ENCODE data around the gene DVL1.

Gene DVL1

GRCh38 chr1:1306661-1307260 is 42.5 kb downstream of the DVL1 start:
- Histone ChIP-seq H3K9ac (ENCODE audit: insufficient read length, low read depth) (peak overlapping the region; percentile 92), H3K4me1 (ENCODE audit: insufficient read depth, insufficient read length) (peaks cover 26% of the 10 kb centered on the region), H3K36me3 (ENCODE audit: insufficient read depth, insufficient read length, low read length) (peaks cover 30% of the 10 kb centered on the region), H3K9me3 (ENCODE audit: insufficient read depth, low read length) (no peaks in the 10 kb centered on the region), H3K27me3 (ENCODE audit: insufficient read depth, insufficient read length) (no peaks in the 10 kb centered on the region), H3K4me3 (ENCODE audit: insufficient read length, low read depth) (peak overlapping the region; percentile 72)
- no peak for DNase-seq (ENCODE audit: low read depth, low spot score)
- TF ChIP-seq YY1 (IDR thresholded peaks at IDR 0.05; ENCODE audit: insufficient read depth, insufficient read length) = no peak

GRCh38 chr1:1306070-1306660 is 43.1 kb downstream of the DVL1 start:
- H3K36me3 ChIP-seq (ENCODE audit: insufficient read depth, insufficient read length, low read length) = peaks cover 24% of the 10 kb centered on the region
- no peak for DNase-seq (ENCODE audit: low read depth, low spot score)
- H3K9ac ChIP-seq (ENCODE audit: insufficient read length, low read depth) = peak overlapping the region; percentile 92
- H3K4me1 ChIP-seq (ENCODE audit: insufficient read depth, insufficient read length) = peaks cover 26% of the 10 kb centered on the region
- no peaks in the 10 kb centered on the region for H3K27me3 ChIP-seq (ENCODE audit: insufficient read depth, insufficient read length)
- peak overlapping the region; percentile 72 for H3K4me3 ChIP-seq (ENCODE audit: insufficient read length, low read depth)
- no peak for TF ChIP-seq YY1 (IDR thresholded peaks at IDR 0.05; ENCODE audit: insufficient read depth, insufficient read length)
- no peaks in the 10 kb centered on the region for H3K9me3 ChIP-seq (ENCODE audit: insufficient read depth, low read length)

- Histone ChIP-seq H3K27me3 (ENCODE audit: insufficient read depth, insufficient read length) (no peaks in the 10 kb centered on the region), H3K4me1 (ENCODE audit: insufficient read depth, insufficient read length) (peaks cover 25% of the 10 kb centered on the region), H3K9me3 (ENCODE audit: insufficient read depth, low read length) (no peaks in the 10 kb centered on the region), H3K4me3 (ENCODE audit: insufficient read length, low read depth) (peak overlapping the region; percentile 27), H3K36me3 (ENCODE audit: insufficient read depth, insufficient read length, low read length) (peaks cover 19% of the 10 kb centered on the region), H3K9ac (ENCODE audit: insufficient read length, low read depth) (peak overlapping the region; percentile 92)
- no peak for TF ChIP-seq YY1 (IDR thresholded peaks at IDR 0.05; ENCODE audit: insufficient read depth, insufficient read length)
- TF ChIP-seq SUZ12 (IDR thresholded peaks at IDR 0.05; ENCODE audit: extremely low read depth, insufficient read depth, insufficient read length) = no peak
- no peak for TF ChIP-seq ZNF274 (IDR thresholded peaks at IDR 0.05; ENCODE audit: low read depth, low read length)
- DNase-seq (ENCODE audit: low read depth, low spot score) = no peak
Measured at GRCh38 chr1:1305300-1306069, 43.7 kb downstream of the DVL1 start.

GRCh38 chr1:1304331-1305299 is 44.6 kb downstream of the DVL1 start:
- Histone ChIP-seq H3K4me1 (ENCODE audit: insufficient read depth, insufficient read length) (peaks cover 21% of the 10 kb centered on the region), H3K36me3 (ENCODE audit: insufficient read depth, insufficient read length, low read length) (peaks cover 11% of the 10 kb centered on the region), H3K9me3 (ENCODE audit: insufficient read depth, low read length) (no peaks in the 10 kb centered on the region), H3K27me3 (ENCODE audit: insufficient read depth, insufficient read length) (no peaks in the 10 kb centered on the region), H3K9ac (ENCODE audit: insufficient read length, low read depth) (peak overlapping the region; percentile 92), H3K4me3 (ENCODE audit: insufficient read length, low read depth) (peak overlapping the region; percentile 27)
- DNase-seq (ENCODE audit: low read depth, low spot score) = no peak
- TF ChIP-seq YY1 (IDR thresholded peaks at IDR 0.05; ENCODE audit: insufficient read depth, insufficient read length) = no peak
- no peak for TF ChIP-seq SUZ12 (IDR thresholded peaks at IDR 0.05; ENCODE audit: extremely low read depth, insufficient read depth, insufficient read length)
- TF ChIP-seq ZNF274 (IDR thresholded peaks at IDR 0.05; ENCODE audit: low read depth, low read length) = no peak

- DNase-seq (ENCODE audit: low read depth, low spot score) = no peak
- H3K9ac ChIP-seq (ENCODE audit: insufficient read length, low read depth) = peak overlapping the region; percentile 75
- H3K4me1 ChIP-seq (ENCODE audit: insufficient read depth, insufficient read length) = peaks cover 25% of the 10 kb centered on the region
- peaks cover 9% of the 10 kb centered on the region for H3K36me3 ChIP-seq (ENCODE audit: insufficient read depth, insufficient read length, low read length)
- no peaks in the 10 kb centered on the region for H3K27me3 ChIP-seq (ENCODE audit: insufficient read depth, insufficient read length)
- no peaks in the 10 kb centered on the region for H3K9me3 ChIP-seq (ENCODE audit: insufficient read depth, low read length)
- TF ChIP-seq ZNF274 (IDR thresholded peaks at IDR 0.05; ENCODE audit: low read depth, low read length) (no peak), SUZ12 (IDR thresholded peaks at IDR 0.05; ENCODE audit: extremely low read depth, insufficient read depth, insufficient read length) (no peak), YY1 (IDR thresholded peaks at IDR 0.05; ENCODE audit: insufficient read depth, insufficient read length) (no peak)
- H3K4me3 ChIP-seq (ENCODE audit: insufficient read length, low read depth) = peak overlapping the region; percentile 22
Measured at GRCh38 chr1:1303736-1304135, 45.5 kb downstream of the DVL1 start.

- H3K36me3 ChIP-seq (ENCODE audit: insufficient read depth, insufficient read length, low read length) = peaks cover 10% of the 10 kb centered on the region
- H3K27me3 ChIP-seq (ENCODE audit: insufficient read depth, insufficient read length) = no peaks in the 10 kb centered on the region
- DNase-seq (ENCODE audit: low read depth, low spot score) = no peak
- no peak for TF ChIP-seq ZNF274 (IDR thresholded peaks at IDR 0.05; ENCODE audit: low read depth, low read length)
- TF ChIP-seq SUZ12 (IDR thresholded peaks at IDR 0.05; ENCODE audit: extremely low read depth, insufficient read depth, insufficient read length) = no peak
- TF ChIP-seq YY1 (IDR thresholded peaks at IDR 0.05; ENCODE audit: insufficient read depth, insufficient read length) = no peak
- H3K9ac ChIP-seq (ENCODE audit: insufficient read length, low read depth) = peak overlapping the region; percentile 75
- H3K4me3 ChIP-seq (ENCODE audit: insufficient read length, low read depth) = no peak overlapping the region
- peaks cover 25% of the 10 kb centered on the region for H3K4me1 ChIP-seq (ENCODE audit: insufficient read depth, insufficient read length)
- no peaks in the 10 kb centered on the region for H3K9me3 ChIP-seq (ENCODE audit: insufficient read depth, low read length)
Measured at GRCh38 chr1:1302951-1303509, 46.2 kb downstream of the DVL1 start.

Data from NT2/D1 (cell line).